Measurements from ENCODE around the gene PM20D1.
"Not testable (repeated sequence)": the region's sequence is repeated elsewhere in the genome, so short reads cannot be mapped to it uniquely, and the experiment has no call there.

DNA sequence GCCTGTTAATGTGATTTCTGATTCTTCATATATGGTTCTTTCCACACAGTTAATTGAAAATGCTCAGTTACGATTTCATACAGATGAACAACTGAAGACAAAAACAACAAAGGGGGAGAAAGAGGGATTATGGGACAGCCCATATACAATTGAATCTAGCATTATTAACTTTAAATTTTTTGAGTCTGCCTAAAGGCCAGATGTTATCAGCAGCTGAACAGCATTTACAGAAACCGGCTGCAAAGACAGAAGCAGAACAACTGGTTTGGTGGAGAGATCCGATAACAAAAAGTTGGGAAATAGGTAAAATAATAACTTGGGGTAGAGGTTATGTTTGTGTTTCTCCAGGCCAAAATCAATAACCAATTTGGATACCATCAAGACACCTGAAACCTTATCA, 44.2 kb upstream of the PM20D1 start:
- TF ChIP-seq, protein P1, sequence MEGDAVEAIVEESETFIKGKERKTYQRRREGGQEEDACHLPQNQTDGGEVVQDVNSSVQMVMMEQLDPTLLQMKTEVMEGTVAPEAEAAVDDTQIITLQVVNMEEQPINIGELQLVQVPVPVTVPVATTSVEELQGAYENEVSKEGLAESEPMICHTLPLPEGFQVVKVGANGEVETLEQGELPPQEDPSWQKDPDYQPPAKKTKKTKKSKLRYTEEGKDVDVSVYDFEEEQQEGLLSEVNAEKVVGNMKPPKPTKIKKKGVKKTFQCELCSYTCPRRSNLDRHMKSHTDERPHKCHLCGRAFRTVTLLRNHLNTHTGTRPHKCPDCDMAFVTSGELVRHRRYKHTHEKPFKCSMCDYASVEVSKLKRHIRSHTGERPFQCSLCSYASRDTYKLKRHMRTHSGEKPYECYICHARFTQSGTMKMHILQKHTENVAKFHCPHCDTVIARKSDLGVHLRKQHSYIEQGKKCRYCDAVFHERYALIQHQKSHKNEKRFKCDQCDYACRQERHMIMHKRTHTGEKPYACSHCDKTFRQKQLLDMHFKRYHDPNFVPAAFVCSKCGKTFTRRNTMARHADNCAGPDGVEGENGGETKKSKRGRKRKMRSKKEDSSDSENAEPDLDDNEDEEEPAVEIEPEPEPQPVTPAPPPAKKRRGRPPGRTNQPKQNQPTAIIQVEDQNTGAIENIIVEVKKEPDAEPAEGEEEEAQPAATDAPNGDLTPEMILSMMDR (conservative IDR thresholded peaks at IDR 0.05), result not testable (repeated sequence)
- TF ChIP-seq EZH2 (IDR thresholded peaks at IDR 0.05; ENCODE audit: low read depth), result not testable (repeated sequence)
